ENCODE measurements around the gene ARMC12.

ARMC12 gene

GRCh38 chr6:35757456-35758123 is 20.8 kb downstream of the ARMC12 start:
- DNase-seq (ENCODE audit: low read depth), result peak; percentile 57
- H3K4me3 ChIP-seq (ENCODE audit: low read depth, low read length), result no peak overlapping the region
- TF ChIP-seq CTCF (IDR thresholded peaks at IDR 0.05; ENCODE audit: insufficient read depth, low read depth, low read length, missing control alignments), result peak; percentile 18

- no peak for TF ChIP-seq CTCF (IDR thresholded peaks at IDR 0.05; ENCODE audit: insufficient read depth, low read depth, low read length, missing control alignments)
- DNase-seq (ENCODE audit: low read depth), result no peak
- H3K4me3 ChIP-seq (ENCODE audit: low read depth, low read length), result no peak overlapping the region
Observed at GRCh38 chr6:35759426-35759825, 22.6 kb downstream of the ARMC12 start.

- no peak overlapping the region for H3K4me3 ChIP-seq (ENCODE audit: low read depth, low read length)
- TF ChIP-seq CTCF (IDR thresholded peaks at IDR 0.05; ENCODE audit: insufficient read depth, low read depth, low read length, missing control alignments), result no peak
Observed at GRCh38 chr6:35765739-35766138, 28.9 kb downstream of the ARMC12 start.

GRCh38 chr6:35769211-35769610 is 32.4 kb downstream of the ARMC12 start:
- no peak for DNase-seq (ENCODE audit: low read depth)
- no peak for TF ChIP-seq CTCF (IDR thresholded peaks at IDR 0.05; ENCODE audit: insufficient read depth, low read depth, low read length, missing control alignments)
- no peak overlapping the region for H3K4me3 ChIP-seq (ENCODE audit: low read depth, low read length)

More at GRCh38 chr6:35765739-35766138, 28.9 kb downstream of the ARMC12 start:
- no peak for DNase-seq (ENCODE audit: low read depth)

- no peak for TF ChIP-seq CTCF (IDR thresholded peaks at IDR 0.05; ENCODE audit: insufficient read depth, low read depth, low read length, missing control alignments)
- no peak for DNase-seq (ENCODE audit: low read depth)
- H3K4me3 ChIP-seq (ENCODE audit: low read depth, low read length), result no peak overlapping the region
Observed at GRCh38 chr6:35771343-35771627, 34.5 kb downstream of the ARMC12 start.

- DNase-seq (ENCODE audit: low read depth), result no peak
- H3K4me3 ChIP-seq (ENCODE audit: low read depth, low read length), result no peak overlapping the region
- no peak for TF ChIP-seq CTCF (IDR thresholded peaks at IDR 0.05; ENCODE audit: insufficient read depth, low read depth, low read length, missing control alignments)
Observed at GRCh38 chr6:35774116-35774794, 37.4 kb downstream of the ARMC12 start.

- no peak for DNase-seq (ENCODE audit: low read depth)
- no peak for TF ChIP-seq CTCF (IDR thresholded peaks at IDR 0.05; ENCODE audit: insufficient read depth, low read depth, low read length, missing control alignments)
- no peak overlapping the region for H3K4me3 ChIP-seq (ENCODE audit: low read depth, low read length)
Observed at GRCh38 chr6:35775031-35775430, 38.2 kb downstream of the ARMC12 start.
